H1 (cell line): ENCODE data around the gene CTSW. TPM values are rescaled to one million over a fixed set of nuclear protein-coding genes. Genes with fewer than 3 reads are reported as not detected.

Source experiments
- CTCF ChIA-PET: fragments of 300-600 bp; sonication (Branson Sonifier 250); formaldehyde crosslinking; loops from one replicate; lab custom pipeline; 2021; ENCODE audit not compliant: partially characterized antibody; lab: Charles Lee
- POLR2A ChIA-PET: fragments of 300-600 bp; sonication (Branson Sonifier 250); formaldehyde crosslinking; loops from one replicate; lab custom pipeline; 2021; ENCODE audit warnings: inconsistent platforms; ENCODE audit not compliant: partially characterized antibody; lab: Charles Lee
- DNase-seq, 2 experiments: peaks; one replicate each; pipeline versions ENCODE4 v3.0.0 to v3.0.0-alpha.2; 2010 to 2022; ENCODE audit warnings: low spot score in 2 of 2, low read depth in 1 of 2, mixed read lengths in 1 of 2
- FAIRE-seq: peaks from 2 replicates; lab custom pipeline; 2011; peaks lifted over from hg19 to GRCh38; lab: Jason Lieb, UNC
- H2AFZ ChIP-seq: 2 replicates; pipeline ENCODE4 v1.8.1; 2012; ENCODE audit warnings: low read length, inconsistent platforms
- H2AK5ac ChIP-seq: 2 replicates; pipeline ENCODE4 v1.6.1; 2013; ENCODE audit warnings: low read depth, low read length
- H2BK120ac ChIP-seq: replicated peaks from 2 replicates; pipeline ENCODE3; 2013; ENCODE audit warnings: low read depth, low read length, inconsistent platforms
- H2BK12ac ChIP-seq: 2 replicates; pipeline ENCODE4 v1.6.1; 2013; ENCODE audit warnings: low read depth, low read length
- H2BK15ac ChIP-seq: 2 replicates; pipeline ENCODE4 v1.6.1; 2013; ENCODE audit warnings: low read length
- H2BK20ac ChIP-seq: 2 replicates; pipeline ENCODE4 v1.6.1; 2013; ENCODE audit warnings: low read length
- H2BK5ac ChIP-seq: 2 replicates; pipeline ENCODE4 v1.6.1; 2013; ENCODE audit warnings: low read depth, low read length
- H3K14ac ChIP-seq: 2 replicates; pipeline ENCODE4 v1.6.1; 2013; ENCODE audit warnings: inconsistent platforms; ENCODE audit not compliant: insufficient read length
- H3K18ac ChIP-seq: 2 replicates; pipeline ENCODE4 v1.6.1; 2013; ENCODE audit warnings: low read length; ENCODE audit errors: extremely low read depth
- H3K23ac ChIP-seq: 2 replicates; pipeline ENCODE4 v1.6.1; 2013; ENCODE audit warnings: inconsistent platforms; ENCODE audit not compliant: insufficient read length
- H3K23me2 ChIP-seq: 2 replicates; pipeline ENCODE4 v1.6.1; 2013; ENCODE audit warnings: low read depth, low read length
- H3K27ac ChIP-seq: 2 replicates; pipeline ENCODE4 v1.6.1; 2011; ENCODE audit warnings: low read depth, low read length, inconsistent platforms
- H3K27me3 ChIP-seq, 4 experiments: replicated peaks in 1 of 4; 1 replicate in 1 of 4; 2 replicates in 3 of 4; pipeline versions ENCODE4 v1.6.1 to v1.8.1; 2011 to 2013; ENCODE audit warnings: low read length in 3 of 4, mild to moderate bottlenecking in 3 of 4, inconsistent platforms in 2 of 4, mixed read lengths in 2 of 4, moderate library complexity in 1 of 4; ENCODE audit not compliant: control insufficient read depth in 3 of 4, insufficient read depth in 3 of 4; ENCODE audit errors: extremely low read depth in 1 of 4
- H3K36me3 ChIP-seq, 4 experiments: 2 replicates each; pipeline versions ENCODE4 v1.6.1 to v1.8.1; 2011 to 2013; ENCODE audit warnings: mild to moderate bottlenecking in 4 of 4, low read length in 3 of 4, moderate library complexity in 2 of 4, control low read depth in 1 of 4, inconsistent platforms in 1 of 4; ENCODE audit not compliant: insufficient read depth in 4 of 4, control insufficient read depth in 2 of 4
- H3K4ac ChIP-seq: replicated peaks from 2 replicates; pipeline ENCODE3; 2013; ENCODE audit warnings: low read length, low read depth, mixed read lengths, inconsistent platforms; ENCODE audit not compliant: insufficient read length
- H3K4me1 ChIP-seq, 4 experiments: replicated peaks in 1 of 4; 1 replicate in 1 of 4; 2 replicates in 3 of 4; pipeline versions ENCODE4 v1.6.1 to v1.8.1; 2011 to 2013; ENCODE audit warnings: low read length in 3 of 4, inconsistent platforms in 2 of 4, mixed read lengths in 1 of 4; ENCODE audit not compliant: insufficient read depth in 4 of 4, control insufficient read depth in 3 of 4
- H3K4me2 ChIP-seq, 2 experiments: 2 replicates each; pipeline versions ENCODE4 v1.6.1 to v1.8.1; 2011 to 2013; ENCODE audit warnings: low read depth in 2 of 2, low read length in 2 of 2, control low read depth in 1 of 2, inconsistent platforms in 1 of 2, mild to moderate bottlenecking in 1 of 2; ENCODE audit not compliant: insufficient read depth in 1 of 2
- H3K4me3 ChIP-seq, 4 experiments: fragments of 200-600, 300-600 bp in 1 of 4; sonication (generic), shearing (Covaris generic), sonication (Bioruptor Twin) in 1 of 4; 2 replicates each; pipeline versions ENCODE4 v1.5.1 to v1.8.1; 2011 to 2016; ENCODE audit warnings: low read length in 4 of 4, low read depth in 3 of 4, control low read depth in 2 of 4, inconsistent platforms in 2 of 4, mild to moderate bottlenecking in 2 of 4, mixed read lengths in 1 of 4, moderate library complexity in 1 of 4; ENCODE audit not compliant: insufficient read depth in 2 of 4; ENCODE audit errors: extremely low read depth in 1 of 4
- H3K56ac ChIP-seq: replicated peaks from 2 replicates; pipeline ENCODE3; 2013; ENCODE audit warnings: low read depth, mild to moderate bottlenecking, mixed read lengths, low read length, inconsistent platforms; ENCODE audit not compliant: insufficient read length
- H3K79me1 ChIP-seq: 2 replicates; pipeline ENCODE4 v1.6.1; 2013; ENCODE audit warnings: low read depth, low read length, control low read depth
- H3K79me2 ChIP-seq, 2 experiments: 2 replicates each; pipeline versions ENCODE4 v1.6.1 to v1.8.1; 2012 to 2013; ENCODE audit warnings: low read length in 2 of 2, mild to moderate bottlenecking in 2 of 2, inconsistent platforms in 1 of 2; ENCODE audit not compliant: insufficient read depth in 2 of 2, control insufficient read depth in 1 of 2
- H3K9ac ChIP-seq, 4 experiments: replicated peaks in 1 of 4; 1 replicate in 1 of 4; 2 replicates in 3 of 4; pipeline versions ENCODE4 v1.6.1 to v1.8.1; 2011 to 2013; ENCODE audit warnings: low read depth in 3 of 4, low read length in 3 of 4, control low read depth in 2 of 4, mild to moderate bottlenecking in 2 of 4, moderate library complexity in 2 of 4, inconsistent platforms in 1 of 4; ENCODE audit errors: extremely low read depth in 1 of 4
- H3K9me3 ChIP-seq, 2 experiments: 2 replicates each; pipeline versions ENCODE4 v1.6.1 to v1.8.1; 2012 to 2013; ENCODE audit warnings: mild to moderate bottlenecking in 2 of 2, moderate library complexity in 2 of 2, control low read depth in 1 of 2, inconsistent platforms in 1 of 2, low read depth in 1 of 2, low read length in 1 of 2, mixed read lengths in 1 of 2; ENCODE audit not compliant: insufficient read depth in 2 of 2
- H4K20me1 ChIP-seq, 2 experiments: replicated peaks in 1 of 2; 2 replicates each; pipeline versions ENCODE3 to v1.8.1; 2011 to 2013; ENCODE audit warnings: inconsistent platforms in 2 of 2, low read length in 2 of 2, mild to moderate bottlenecking in 1 of 2; ENCODE audit not compliant: insufficient read depth in 2 of 2, control insufficient read depth in 1 of 2
- H4K5ac ChIP-seq: 2 replicates; pipeline ENCODE4 v1.6.1; 2013; ENCODE audit warnings: low read length, low read depth, mixed read lengths, inconsistent platforms; ENCODE audit not compliant: insufficient read length
- H4K8ac ChIP-seq: 2 replicates; pipeline ENCODE4 v1.8.0; 2013; ENCODE audit warnings: mild to moderate bottlenecking, moderate library complexity, low read length, inconsistent platforms; ENCODE audit not compliant: insufficient read depth; ENCODE audit errors: extremely low read depth
- H4K91ac ChIP-seq: replicated peaks from 2 replicates; pipeline ENCODE3; 2013; ENCODE audit warnings: low read length, mixed read lengths, inconsistent platforms; ENCODE audit not compliant: insufficient read length
- CHD2 ChIP-seq: IDR thresholded peaks from 2 replicates; pipeline ENCODE4 v1.6.1; 2012; ENCODE audit warnings: low read length, improper control_type of control experiment
- CTCF ChIP-seq, 3 experiments: IDR thresholded peaks; 1 replicate in 2 of 3; 2 replicates in 1 of 3; pipeline versions ENCODE4 v1.5.1 to v1.6.1; 2011; ENCODE audit warnings: low read length in 3 of 3, mild to moderate bottlenecking in 3 of 3, inconsistent platforms in 2 of 3, low read depth in 1 of 3, moderate library complexity in 1 of 3; ENCODE audit not compliant: insufficient read depth in 1 of 3; ENCODE audit errors: control extremely low read depth in 1 of 3
- GTF2F1 ChIP-seq: IDR thresholded peaks from 2 replicates; pipeline ENCODE4 v1.6.1; 2012; ENCODE audit warnings: low read depth, low read length, improper control_type of control experiment, borderline replicate concordance
- KDM4A ChIP-seq: IDR thresholded peaks from one replicate; pipeline ENCODE4 v1.7.1; 2012; ENCODE audit warnings: low read depth, mild to moderate bottlenecking, moderate library complexity, low read length, inconsistent platforms; ENCODE audit not compliant: severe bottlenecking
- POLR2A ChIP-seq, 2 experiments: IDR thresholded peaks; 1 replicate in 1 of 2; 2 replicates in 1 of 2; pipeline ENCODE4 v1.6.1; 2011; ENCODE audit warnings: low read depth in 2 of 2, low read length in 2 of 2, mild to moderate bottlenecking in 2 of 2; ENCODE audit errors: control extremely low read depth in 1 of 2
- POLR2AphosphoS5 ChIP-seq: IDR thresholded peaks from 2 replicates; pipeline ENCODE4 v1.6.1; 2011; ENCODE audit warnings: low read depth, low read length
- RFX5 ChIP-seq: IDR thresholded peaks from 2 replicates; pipeline ENCODE4 v1.6.1; 2011; ENCODE audit warnings: low read depth, low read length, improper control_type of control experiment, borderline replicate concordance
- SAP30 ChIP-seq: fragments of 300-600 bp; sonication (generic); IDR thresholded peaks from 2 replicates; pipeline ENCODE4 v1.7.1; 2012; ENCODE audit warnings: low read length, moderate library complexity, mild to moderate bottlenecking, inconsistent platforms; ENCODE audit not compliant: insufficient read depth, insufficient replicate concordance
- TBP ChIP-seq: IDR thresholded peaks from 2 replicates; pipeline ENCODE4 v1.6.1; 2011; ENCODE audit warnings: low read depth, low read length, improper control_type of control experiment
- TEAD4 ChIP-seq: IDR thresholded peaks from 2 replicates; pipeline ENCODE4 v1.6.1; 2012; ENCODE audit warnings: low read depth, low read length, inconsistent platforms, mixed read lengths
- WGBS, 2 experiments: shearing (Covaris generic) in 1 of 2; methylation state at CpG; one replicate each; pipeline versions ENCODE4 v1.1.6 to v1.1.7; 2013 to 2015; ENCODE audit warnings: low lambda C conversion rate in 2 of 2, mixed read lengths in 2 of 2, inconsistent platforms in 1 of 2, low coverage in 1 of 2, missing lambda C conversion rate in 1 of 2; ENCODE audit not compliant: insufficient replicate concordance in 2 of 2, insufficient coverage in 1 of 2, insufficient read length in 1 of 2; ENCODE audit errors: extremely low coverage in 1 of 2, missing lambda C conversion rate in 1 of 2; 5-methylcytosine and 5-hydroxymethylcytosine counted together
- polyA plus RNA-seq, 7 experiments: library from polyadenylated mRNA; depleted of rRNA in 3 of 7; stranded (reverse) in 5 of 7; unstranded in 2 of 7; fragments of >200 nt in 5 of 7; fragments of 200-250 nt in 2 of 7; gene quantifications; 1 replicate in 5 of 7; 2 replicates in 1 of 7; 4 replicates in 1 of 7; pipeline versions ENCODE4 v1.2.1 to v1.2.3, GENCODE V29; 2011 to 2013; ENCODE audit warnings: missing spikeins in 2 of 7, mixed read lengths in 2 of 7
- total RNA-seq: library from RNA; stranded (reverse); fragmentation: NEBNext Ultra II Directional; extraction: Animal tissue kit (Norgen Biotek cat#: 25700); gene quantifications from 2 replicates; pipeline ENCODE4 v1.2.1, GENCODE V29; 2021

Gene CTSW
- total and polyA plus RNA-seq, 2 of the 8 experiments (the other 6 are each of a cell fraction or from before 2014, with no cell fraction given), result not detected

DNA sequence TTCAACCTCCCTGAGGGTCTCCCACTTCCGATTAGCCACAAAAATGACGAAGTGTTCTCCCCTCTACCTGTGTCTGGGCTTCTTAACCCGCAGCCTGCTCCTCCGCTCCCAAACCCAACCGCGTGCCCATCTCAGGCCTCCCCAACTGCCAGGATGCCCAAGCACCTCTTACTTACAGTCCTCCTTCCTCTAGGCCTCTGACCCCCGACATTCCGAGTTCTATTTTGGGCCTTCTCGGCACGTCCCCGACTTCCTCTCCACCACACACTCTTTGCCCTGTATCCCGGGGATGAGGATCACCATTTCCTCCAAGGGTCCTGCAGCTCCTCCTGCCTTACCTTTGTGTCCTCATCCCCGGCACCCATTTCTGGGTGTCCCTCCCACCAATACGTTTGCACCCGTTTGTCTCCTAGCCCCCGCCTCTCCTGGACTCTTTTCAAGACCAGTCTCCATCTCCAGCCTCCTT is 19.8 kb upstream of the CTSW start:
- Histone ChIP-seq H2BK15ac (peak overlapping the region; percentile 98; the same call in 1 of the 2 replicates), H4K5ac (peak overlapping the region; percentile 52), H3K4me1 (peaks cover 0 to 15% (median 6%) of the 10 kb centered on the region in 4 experiments; a peak in 5 of 7 replicates), H4K20me1 (peaks cover 16 to 18% of the 10 kb centered on the region in 2 experiments), H3K4me2 (peak overlapping the region; percentile 95 to 97), H3K27me3 (no peaks in the 10 kb centered on the region), H3K79me2 (peaks cover 15 to 31% of the 10 kb centered on the region in 2 experiments), H2BK120ac (peak overlapping the region; percentile 65), H2BK12ac (peak overlapping the region; percentile 99), H3K14ac (peak overlapping the region; percentile 51), H2AFZ (no peak overlapping the region), H3K23me2 (peaks cover 19% of the 10 kb centered on the region), H3K56ac (peak overlapping the region; percentile 62), H3K9me3 (no peaks in the 10 kb centered on the region), H3K27ac (peak overlapping the region; percentile 96), H2BK5ac (peak overlapping the region; percentile 98), H3K79me1 (peaks cover 13% of the 10 kb centered on the region), H3K4ac (peak overlapping the region; percentile 91), H2BK20ac (peak overlapping the region; percentile 83; the same call in 1 of the 2 replicates), H3K18ac (peak overlapping the region; percentile 99), H3K9ac (peak overlapping the region; percentile 46 to 97 (median 94)), H3K36me3 (peaks cover 15 to 25% (median 24%) of the 10 kb centered on the region in 4 experiments), H4K91ac (peak overlapping the region; percentile 96), H2AK5ac (peak overlapping the region; percentile 84), H3K23ac (no peak overlapping the region), H4K8ac (peak overlapping the region; percentile 97; the same call in 1 of the 2 replicates), H3K4me3 (peak overlapping the region; percentile 75 to 95 (median 82))
- POLR2A ChIA-PET, result interaction anchor here (0.6 to 39.7 kb wide), 43 partner anchors 4 to 279 kb away, joined by 3 to 1071 read pairs (median 4); partner anchors contain the start of genes AP5B1, BANF1, C11orf68 and CCDC85B
- DNase-seq, result no peak
- CTCF ChIA-PET, result interaction anchor here (0.5 to 9.9 kb wide), 41 partner anchors 10 to 442 kb away, joined by 3 to 191 read pairs (median 4); partner anchors contain the start of genes BANF1, CCDC85B, CTSW and FIBP
- no peak for FAIRE-seq
- WGBS, 2 experiments, result 8% methylated on average over 16 of the region's 16 CpGs; no CpG with 5 or more reads in 1 of the 2 experiments
- no peak for TF ChIP-seq RFX5
- no peak for TF ChIP-seq CTCF (IDR thresholded peaks at IDR 0.05; ENCODE audit: control extremely low read depth in 1 of 3, insufficient read depth in 1 of 3, low read depth in 1 of 3, low read length in 3 of 3)
- TF ChIP-seq TEAD4, result no peak
- TF ChIP-seq SAP30, result peak; percentile 25
- 0 out of 3 replicates have a peak, but pooled peaks of 1 of the 2 experiments have one; percentile 66 for TF ChIP-seq POLR2A (IDR thresholded peaks at IDR 0.05; ENCODE audit: control extremely low read depth in 1 of 2, low read depth in 2 of 2, low read length in 2 of 2)
- TF ChIP-seq TBP, result no peak
- 0 out of 2 replicates have a peak, but pooled peaks have one; percentile 39 for TF ChIP-seq CHD2
- TF ChIP-seq KDM4A, result peak; percentile 20
- no peak for TF ChIP-seq GTF2F1
- peak; percentile 71; the same call in 1 of the 2 replicates for TF ChIP-seq POLR2AphosphoS5
